Kidney capillary endothelial cell (primary cell): ENCODE measurements around the gene KLK3.
"Not testable (repeated sequence)": the region's sequence is repeated elsewhere in the genome, so short reads cannot be mapped to it uniquely, and the experiment has no call there.

Experiments
- DNase-seq: peaks from one replicate; pipeline ENCODE4 v3.0.0-alpha.2; 2018; ENCODE audit warnings: low spot score

KLK3 gene

DNA sequence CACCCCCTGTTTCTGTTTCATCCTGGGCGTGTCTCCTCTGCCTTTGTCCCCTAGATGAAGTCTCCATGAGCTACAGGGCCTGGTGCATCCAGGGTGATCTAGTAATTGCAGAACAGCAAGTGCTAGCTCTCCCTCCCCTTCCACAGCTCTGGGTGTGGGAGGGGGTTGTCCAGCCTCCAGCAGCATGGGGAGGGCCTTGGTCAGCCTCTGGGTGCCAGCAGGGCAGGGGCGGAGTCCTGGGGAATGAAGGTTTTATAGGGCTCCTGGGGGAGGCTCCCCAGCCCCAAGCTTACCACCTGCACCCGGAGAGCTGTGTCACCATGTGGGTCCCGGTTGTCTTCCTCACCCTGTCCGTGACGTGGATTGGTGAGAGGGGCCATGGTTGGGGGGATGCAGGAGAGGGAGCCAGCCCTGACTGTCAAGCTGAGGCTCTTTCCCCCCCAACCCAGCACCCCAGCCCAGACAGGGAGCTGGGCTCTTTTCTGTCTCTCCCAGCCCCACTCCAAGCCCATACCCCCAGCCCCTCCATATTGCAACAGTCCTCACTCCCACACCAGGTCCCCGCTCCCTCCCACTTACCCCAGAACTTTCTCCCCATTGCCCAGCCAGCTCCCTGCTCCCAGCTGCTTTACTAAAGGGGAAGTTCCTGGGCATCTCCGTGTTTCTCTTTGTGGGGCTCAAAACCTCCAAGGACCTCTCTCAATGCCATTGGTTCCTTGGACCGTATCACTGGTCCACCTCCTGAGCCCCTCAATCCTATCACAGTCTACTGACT is at the start of gene KLK3:
Gene KLK3 (plus strand): TSS at position 280 of the 775 bp plus-strand sequence. CDS start 41 bp downstream, at position 321.
- DNase-seq = no peak

DNA sequence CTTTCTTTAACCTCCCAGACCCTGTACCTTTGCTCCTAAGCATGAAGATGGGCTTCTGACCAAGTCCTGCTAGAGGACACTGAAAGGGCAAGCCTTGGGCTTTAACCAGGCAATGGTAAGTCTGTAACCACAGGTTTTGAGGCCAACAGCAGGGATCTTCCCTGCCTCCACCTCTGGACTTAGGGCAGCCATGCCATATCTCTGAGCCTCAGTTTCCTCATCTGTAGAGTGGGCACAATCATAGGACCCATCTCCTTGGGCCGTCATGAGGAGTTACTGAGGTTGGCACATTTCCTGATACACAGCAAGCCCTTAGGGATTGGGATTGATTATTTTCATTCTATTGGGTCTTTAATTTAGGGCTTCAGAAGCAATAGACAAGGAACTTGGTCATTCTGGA is 45.9 kb upstream of the KLK3 start:
- DNase-seq = no peak

DNA sequence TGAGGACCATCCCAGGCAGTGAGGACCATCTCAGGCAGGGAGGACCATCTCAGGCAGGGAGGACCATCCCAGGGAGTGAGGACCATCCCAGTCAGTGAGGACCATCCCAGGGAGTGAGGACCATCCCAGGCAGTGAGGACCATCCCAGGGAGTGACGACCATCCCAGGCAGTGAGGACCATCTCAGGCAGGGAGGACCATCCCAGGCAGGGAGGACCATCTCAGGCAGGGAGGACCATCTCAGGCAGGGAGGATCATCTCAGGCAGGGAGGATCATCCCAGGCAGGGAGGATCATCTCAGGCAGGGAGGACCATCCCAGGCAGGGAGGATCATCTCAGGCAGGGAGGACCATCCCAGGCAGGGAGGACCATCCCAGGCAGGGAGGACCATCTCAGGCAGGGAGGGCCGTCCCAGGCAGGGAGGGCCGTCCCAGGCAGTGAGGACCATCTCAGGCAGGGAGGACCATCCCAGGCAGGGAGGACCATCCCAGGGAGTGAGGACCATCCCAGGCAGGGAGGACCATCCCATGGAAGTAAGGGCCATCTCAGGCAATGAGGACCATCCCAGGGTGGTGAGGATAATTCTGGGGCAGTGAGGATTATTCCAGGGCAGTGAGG is 43.0 kb upstream of the KLK3 start:
- not testable (repeated sequence) for DNase-seq

DNA sequence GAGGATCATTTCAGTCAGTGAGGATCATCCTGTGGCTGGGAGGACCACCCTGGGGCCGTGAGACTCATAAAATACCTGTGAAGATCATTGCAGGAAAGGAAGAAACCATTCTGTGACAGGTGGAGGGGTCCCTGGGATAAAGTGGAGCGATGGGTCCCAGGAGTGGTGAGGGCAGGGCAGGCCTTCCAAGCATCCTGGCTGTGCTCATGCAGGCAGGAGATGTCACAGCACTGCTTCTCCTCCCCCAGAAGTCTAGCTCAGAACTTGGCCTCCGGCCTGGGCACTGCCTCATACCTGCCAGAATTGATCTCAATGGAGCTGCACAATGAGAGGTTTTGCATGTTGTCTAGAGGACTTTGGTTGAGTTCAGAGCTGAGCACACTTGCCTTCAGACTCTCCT is 42.2 kb upstream of the KLK3 start:
- DNase-seq = no peak

DNA sequence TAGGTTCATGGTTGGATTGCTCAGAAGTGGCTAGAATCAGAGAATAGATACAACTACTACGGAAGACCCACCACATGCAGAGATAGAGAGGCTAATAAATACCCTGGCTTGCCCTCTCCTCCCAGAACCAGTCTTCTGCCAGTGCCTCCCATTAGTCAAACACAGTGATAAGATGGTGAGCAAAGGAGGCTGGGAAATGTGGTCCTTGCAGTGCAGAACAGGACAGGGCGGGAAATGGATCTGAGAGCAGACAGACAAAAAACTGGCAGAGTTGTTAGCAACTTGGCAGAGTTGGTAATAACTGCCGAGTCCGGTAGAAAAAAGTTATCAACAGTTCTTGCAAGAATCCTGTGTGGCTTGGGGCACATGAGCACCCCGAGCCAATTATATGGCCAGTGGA is 39.8 kb upstream of the KLK3 start:
- DNase-seq = no peak

DNA sequence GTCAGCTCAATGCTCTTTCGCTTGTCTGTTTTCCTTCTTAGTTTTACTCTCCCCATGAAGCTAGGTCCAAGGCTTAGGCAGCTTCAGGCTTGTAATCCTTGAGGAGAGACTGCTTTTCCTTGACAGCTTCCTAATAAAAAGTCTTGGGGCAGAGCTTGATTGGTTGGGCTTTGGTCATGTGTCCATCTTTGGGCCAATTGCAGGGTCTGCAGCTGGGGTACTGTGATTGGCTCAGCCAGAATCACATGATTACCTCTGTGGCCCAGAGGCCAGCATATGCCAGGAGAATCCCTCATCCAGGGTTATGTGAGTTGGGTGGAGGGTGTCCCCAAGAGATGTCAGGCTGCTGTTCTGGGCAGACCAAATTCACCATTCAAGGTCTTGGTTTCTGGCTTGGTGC is 39.3 kb upstream of the KLK3 start:
- no peak for DNase-seq

DNA sequence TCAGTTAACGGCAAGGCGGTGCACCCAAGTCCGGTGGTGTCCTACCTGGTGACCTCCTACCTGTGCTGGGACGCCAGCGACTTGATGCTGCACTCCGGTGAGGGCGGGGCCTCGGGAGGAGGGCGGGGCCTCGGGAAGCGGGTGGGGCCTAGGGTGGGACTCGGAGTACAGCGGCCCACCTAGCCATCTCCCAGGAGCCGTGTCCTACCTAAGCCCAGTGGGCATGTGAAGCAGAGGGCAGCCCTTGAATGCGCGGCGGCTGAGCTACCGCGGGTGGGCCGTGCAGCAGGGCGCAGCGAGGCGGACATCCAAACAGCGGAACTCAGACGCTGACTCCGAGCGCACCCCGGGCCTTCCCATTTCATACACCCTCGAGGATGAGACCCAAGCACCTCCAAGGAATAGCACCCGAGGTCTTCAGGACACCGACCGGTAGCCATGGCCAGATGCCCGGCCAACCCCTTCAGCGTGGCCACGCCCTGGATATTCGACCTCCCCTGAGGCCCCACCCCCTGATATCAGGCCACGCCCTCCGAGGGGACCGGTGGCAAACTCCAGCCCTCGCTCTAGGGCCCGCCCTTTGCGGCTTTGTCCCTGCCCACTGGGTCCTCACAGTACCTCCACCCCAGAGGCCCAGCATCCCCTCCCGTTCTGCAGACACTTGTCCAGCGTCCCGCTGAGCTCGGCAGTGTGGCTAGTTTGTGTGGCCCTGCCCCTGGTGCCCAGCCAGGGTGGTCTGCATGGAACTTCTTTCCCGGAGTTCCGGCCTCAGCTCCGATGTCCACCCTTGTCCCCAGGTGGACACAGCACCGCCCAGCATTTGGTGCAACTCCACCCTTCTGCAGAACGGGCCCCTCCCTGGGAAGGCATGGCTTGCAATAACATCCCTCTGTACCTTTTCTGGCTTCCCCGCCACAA is 36.5 kb upstream of the KLK3 start:
- DNase-seq = no peak

DNA sequence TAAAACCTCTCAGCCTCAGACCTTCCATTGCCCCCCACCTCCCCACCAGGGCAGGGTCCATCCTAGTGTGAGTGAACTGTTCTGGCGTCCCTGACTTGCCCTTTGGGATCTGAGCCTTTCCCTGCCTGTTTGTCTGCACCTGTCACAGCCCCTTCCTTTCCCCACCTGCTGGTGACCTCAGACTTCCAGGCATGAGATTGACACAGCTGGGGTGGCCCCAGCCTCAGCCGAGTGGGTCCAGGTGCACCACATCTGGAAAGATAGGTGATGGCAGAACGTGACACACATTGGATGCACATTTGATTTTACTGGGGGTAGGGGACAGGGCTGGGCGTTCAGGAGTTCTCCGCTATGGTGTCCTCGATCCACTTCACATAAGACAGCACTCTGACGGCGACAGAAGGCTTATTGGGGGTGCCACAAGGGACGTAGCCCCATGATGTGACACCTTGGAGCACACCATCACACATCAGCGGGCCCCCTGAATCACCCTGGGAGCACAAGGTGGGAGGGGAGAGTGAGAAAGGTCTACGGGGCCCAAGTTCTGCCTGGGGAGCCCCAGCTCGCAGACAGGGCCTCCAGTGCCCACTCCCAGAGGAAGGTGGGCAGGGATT is 35.7 kb upstream of the KLK3 start:
- no peak for DNase-seq

DNA sequence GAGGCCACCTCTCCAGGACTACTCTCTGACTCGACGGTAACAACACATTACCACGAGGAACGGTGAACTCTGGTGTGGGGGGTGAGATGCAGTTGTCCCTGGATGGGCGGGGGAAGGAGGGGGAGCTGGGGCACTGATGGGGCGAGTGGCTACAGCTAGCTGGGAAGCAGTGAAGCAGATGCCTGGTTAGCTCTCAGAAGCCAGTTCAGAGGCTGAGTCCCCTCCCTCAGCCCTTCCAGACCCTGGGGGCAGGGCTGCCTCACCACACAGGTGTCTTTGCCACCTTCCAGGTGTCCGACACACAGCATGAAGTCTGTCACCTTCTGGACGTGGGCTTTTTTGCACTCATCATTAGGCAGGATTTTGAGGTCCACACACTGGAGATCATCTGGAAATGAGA is 35.1 kb upstream of the KLK3 start:
- DNase-seq = no peak

DNA sequence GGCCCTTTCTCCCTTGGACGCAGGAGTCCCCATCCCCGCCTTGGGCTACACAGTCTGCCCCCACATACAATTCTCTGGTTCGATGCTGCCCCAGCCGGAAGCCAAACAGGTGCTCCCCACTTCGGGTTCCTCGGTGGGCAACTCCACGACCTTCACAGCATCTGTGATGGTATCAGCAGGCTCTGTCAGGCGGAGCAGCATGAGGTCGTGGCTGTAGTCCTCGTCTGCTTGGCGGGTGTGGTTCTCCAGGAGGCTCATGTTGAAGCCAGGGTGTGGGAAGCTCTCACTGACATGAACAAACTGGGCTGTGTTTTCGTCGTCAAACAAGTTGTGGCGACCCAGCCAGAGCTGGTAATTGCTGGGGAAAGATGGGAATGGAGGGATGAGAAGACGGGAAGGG is 34.6 kb upstream of the KLK3 start:
- DNase-seq = no peak

DNA sequence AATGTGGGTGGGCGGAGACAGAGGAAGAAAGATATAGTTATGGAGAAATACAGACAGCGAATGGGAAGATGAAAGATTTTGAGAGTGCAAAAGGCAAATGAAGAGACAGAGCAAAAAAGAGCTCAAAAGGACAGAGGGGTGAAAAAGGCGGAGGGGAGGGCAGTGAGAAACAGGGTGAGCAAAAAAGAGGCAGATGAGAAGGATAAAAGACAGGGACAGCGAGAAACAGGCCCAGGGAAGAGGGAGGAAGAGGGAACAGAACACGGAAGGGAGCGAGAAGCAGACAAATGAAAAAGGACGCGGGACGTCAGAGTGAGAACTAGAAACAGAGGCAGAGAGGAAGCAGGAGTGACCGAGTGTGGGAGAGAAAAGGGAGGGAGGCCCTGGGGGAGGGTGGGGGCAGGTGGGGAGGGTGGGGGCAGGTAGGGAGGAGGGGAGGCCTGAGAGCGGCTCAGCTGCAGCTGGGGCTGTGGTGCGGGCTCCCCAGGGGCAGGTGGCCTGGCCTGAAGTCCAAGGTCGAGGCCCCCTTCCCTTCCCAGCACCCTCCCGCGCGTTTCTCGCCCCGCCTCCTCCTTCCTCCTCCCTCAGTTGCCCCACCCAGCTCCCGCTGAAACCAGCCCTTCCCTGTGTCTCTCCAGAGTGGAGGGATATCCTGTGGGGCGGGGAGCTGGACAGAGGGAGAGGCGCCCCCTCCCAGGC is 34.0 kb upstream of the KLK3 start:
- no peak for DNase-seq

DNA sequence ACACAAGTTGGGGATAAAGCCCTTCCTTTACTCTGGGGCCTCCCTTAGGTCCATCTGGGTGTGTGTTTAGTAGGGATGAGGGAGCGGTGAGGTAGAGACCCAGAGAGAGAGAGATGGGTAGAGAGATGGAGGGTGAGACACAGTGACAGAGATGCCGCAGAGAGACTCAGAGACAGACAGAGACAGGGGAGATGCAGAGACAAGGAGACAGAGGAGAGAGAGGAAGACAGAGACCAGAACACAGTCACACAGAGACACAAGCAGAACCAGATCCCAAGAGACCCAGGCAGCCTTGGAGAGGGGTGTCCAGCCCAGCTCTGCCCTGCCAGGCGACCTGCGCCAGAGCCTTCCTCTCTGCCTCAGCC is 33.5 kb upstream of the KLK3 start:
- no peak for DNase-seq

DNA sequence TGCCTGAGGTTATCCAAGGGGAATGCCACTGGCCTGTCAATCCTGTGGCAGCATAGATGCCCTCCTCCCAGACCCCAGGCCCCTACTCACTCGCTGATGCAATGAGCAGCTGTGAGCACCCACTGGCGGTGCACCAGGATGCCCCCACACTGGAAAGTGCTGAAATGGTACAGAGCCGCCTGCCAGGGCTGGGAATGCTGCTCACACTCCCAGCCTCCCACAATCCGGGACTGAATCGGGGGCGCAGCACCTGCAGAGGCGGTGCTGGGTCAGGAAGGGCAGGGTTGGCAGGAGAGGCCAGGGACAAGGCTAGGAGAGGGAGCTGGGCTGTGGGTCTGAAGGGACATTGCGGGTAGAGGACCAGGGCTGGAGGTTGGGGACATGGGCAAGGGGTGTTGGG is 33.1 kb upstream of the KLK3 start:
- DNase-seq = no peak

DNA sequence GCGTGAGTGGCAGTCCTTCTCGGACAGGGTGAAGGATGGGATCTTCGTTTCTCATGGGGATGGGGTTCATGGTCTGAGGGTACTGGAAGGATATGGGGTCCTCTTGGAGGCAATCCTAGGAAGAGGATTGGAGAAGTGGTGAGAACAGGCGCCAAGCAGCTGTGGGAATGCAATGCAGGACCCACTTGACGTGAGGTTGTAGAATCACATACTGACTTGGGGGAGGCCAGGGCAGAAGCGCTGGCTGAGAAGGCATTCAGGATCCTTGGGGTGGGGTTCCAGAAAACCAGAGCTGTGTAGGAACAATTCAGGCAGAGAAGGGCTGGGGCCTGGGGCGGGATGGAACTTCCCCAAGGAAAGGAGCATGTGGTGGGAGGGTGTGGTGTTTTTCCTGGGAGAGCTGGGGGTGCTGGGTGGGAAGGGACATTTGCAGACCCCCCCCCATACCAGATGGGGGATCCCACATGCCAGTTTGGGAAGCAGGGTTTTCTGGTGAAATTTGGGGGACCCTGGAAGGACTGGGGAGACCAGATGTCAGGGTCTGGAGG is 32.0 kb upstream of the KLK3 start:
- no peak for DNase-seq

DNA sequence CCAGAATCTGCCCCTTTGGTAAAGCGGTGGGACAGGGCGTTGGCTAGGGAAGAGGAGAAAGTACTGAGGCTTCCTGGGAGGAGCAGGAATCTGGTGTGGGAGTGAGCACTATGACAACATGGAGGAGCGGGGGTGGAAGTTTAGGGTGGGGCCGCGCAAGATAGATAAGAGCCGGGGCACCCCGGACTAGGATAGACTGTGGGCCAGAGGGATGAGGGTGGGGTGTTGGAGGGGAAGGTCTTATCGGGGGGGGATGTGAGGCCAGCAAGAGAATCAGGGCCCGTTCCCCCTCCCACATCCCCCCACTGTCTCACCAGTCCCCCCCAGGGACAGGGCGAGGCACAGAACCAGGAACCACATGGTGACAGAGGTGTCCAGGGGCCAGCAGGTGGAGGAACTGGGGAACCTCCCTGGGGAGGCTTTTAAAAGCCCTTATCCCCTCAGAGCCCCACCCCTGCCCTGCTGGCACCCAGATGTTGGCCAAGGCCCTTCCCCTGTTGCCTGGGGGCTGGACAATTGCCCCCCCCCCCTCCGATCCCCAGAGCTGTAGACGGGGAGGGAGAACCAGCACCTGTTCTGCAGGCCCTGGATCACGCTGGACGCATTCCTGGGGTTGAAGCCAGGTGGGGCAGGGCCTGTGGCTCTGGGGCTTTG is 31.2 kb upstream of the KLK3 start, which contains the start of gene KLK1:
Gene KLK1 (minus strand): TSS at position 399 of the 654 bp plus-strand sequence. CDS start 39 bp downstream, at position 360.
- DNase-seq = no peak

DNA sequence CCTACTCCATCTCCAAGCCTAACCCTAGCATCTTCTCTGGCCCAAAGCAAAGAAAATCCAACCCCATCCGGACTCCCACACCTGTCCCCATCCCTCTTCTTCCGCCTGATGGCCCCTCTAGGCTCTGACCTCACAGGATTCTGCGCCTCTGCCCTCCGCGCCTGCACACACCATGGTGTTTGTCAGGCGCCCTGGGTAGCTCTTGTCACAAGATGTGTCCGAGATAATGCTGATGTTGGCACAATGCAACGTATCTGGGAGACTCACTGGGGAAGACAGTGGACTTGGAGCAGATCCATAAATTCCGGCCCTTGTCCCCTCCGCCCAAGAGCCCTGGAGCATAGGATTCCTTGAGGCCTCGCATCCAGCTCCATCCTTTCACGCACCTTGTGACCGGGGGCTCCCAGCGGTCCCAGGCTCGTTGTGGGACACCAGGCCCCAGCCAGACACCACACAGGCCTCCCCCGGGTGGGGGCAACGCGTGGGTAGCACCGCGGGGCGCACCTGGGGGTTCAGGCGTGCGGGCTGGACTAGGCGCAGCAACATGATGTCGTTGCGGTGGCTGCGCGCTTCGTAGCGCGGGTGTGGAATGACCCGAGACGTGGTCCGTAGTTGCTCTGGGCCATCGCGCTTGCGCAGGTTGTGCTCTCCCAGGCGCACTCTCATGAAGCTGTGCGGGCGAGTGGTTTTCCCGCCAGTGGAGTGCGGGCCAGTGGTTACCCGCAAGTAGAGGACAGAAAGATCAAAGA is 28.0 kb upstream of the KLK3 start:
- no peak for DNase-seq

DNA sequence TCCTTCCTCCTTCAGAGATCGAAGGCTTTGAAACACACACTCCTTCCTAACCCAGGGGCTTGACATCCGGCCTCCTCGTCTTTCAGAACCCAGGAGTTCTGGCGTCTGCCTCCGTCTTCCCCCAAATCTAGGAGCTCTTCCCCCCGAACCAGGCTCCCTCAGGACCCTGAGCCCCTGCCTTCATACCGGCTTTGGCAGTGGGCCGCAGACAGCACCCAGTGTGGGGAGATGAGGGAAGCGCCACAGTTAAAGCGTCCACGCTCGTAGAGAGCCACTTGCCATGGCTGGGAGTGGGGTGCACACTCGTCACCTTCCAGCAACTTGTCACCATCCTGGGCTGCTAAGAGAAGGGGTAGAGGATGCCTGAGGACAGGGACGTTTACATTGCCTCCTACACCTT is 27.2 kb upstream of the KLK3 start:
- DNase-seq = no peak

DNA sequence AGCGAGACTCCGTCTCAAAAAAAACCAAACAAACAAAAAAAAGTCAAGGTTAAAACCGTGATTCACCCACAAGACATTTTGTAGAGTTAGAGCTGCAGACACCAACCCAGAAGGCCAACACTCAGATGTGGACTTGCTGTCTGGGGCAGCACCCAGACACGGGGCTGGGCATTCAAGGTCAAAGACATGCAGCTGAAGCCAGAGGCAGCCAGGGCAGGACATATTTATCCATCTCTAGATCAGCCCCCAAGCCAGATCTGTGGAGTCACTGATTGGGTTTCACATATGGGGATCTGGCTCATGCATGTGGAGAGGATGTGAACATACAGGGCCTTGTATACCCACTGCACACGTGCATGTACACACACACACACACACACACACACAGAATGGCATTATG is 24.9 kb upstream of the KLK3 start:
- no peak for DNase-seq

DNA sequence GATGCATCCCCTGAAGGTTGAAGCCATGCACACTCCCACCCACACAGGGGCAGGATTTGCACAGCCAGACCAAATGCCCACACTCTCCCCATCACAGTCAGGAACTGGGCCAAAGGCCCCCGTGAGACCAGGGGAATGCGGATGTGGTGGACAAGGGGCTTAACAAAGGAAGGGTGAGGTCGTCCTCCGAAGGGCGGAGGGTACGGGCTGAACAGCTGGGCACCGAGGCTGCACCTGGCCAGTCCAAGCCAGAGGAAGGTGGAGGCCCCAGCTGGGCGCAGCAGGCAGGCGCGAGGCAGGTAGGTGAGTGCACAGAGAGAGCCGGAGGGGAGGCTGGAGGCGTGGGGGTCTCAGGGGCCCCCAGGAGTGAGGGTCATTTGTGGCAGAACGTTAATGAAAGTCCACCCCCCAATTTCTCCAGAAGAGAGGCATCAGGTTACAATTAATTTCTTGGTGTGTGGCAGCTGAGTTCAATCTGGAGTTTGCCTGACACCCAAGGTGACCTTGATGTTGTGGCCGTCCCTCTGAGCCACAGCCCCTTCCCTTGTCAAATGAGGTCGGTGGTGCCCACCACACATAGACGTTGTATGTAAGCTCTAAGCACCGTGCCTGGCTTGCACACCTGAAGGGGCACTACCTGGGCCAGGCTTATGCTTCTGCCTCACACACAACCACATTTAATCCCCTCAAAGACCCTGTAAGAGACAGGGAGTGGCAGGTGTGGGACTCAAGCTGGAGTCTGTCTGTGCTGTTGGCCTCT is 24.3 kb upstream of the KLK3 start:
- no peak for DNase-seq
